ENCODE results near the gene HES3.

The HES3 gene, protein sequence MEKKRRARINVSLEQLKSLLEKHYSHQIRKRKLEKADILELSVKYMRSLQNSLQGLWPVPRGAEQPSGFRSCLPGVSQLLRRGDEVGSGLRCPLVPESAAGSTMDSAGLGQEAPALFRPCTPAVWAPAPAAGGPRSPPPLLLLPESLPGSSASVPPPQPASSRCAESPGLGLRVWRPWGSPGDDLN

DNA sequence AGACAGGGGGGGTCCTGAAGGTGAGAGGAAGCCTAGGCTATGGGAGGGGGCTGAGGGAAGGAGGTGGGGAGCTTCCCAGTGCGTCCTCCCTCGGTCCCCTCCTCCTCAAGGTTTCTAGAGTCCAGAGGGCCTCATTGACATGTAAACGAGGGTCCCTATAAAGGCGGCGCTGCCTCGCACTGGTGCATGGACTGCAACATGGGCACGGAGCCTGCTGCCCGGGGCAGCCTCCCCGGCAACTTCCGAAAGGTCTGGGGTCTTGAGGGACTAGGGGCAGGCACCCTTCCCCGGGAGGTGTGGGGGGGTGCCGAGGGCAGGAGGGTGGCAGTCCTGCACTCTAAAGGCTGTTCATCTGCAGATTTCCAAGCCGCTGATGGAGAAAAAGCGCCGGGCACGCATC, at the start of gene HES3:
HES3 (plus strand) TSS at position 187 of the 400 bp plus-strand sequence; CDS start at position 374, 187 bp downstream.
- no peak for DNase-seq

DNA sequence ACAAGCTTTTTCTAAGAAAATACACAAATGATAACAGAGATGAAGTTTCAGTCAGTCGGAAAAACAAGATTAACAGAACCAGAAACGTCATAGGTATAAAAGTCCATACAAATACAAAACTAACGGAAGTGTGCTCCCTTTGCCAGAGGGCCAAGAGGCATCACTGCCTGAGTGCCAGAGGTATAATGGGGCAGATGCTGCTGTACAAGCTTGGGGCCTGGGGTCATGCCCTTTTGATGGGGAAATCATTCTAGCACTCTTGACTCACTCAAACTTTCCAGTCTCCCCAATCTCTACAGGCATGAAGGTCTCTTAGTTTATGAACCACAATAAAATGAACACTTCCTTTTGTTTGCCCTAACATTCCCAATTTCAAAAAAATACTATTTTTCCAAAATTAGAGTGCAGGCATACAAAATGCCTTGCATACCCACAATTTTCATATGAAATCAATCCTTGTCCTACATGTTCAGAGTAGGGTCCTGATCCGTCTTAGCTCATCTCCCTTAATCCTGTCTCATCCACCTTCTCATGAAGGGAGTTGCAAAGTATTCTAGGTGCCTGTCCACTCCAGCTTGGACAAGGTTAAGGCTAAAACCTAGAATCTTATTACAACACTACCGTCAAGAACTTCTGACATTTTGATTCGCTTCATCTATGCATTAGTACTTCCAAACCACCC, 46.1 kb upstream of the HES3 start:
- DNase-seq, result no peak

GRCh38 chr1:6198646-6199297, 45.2 kb upstream of the HES3 start:
- DNase-seq, result no peak

DNA sequence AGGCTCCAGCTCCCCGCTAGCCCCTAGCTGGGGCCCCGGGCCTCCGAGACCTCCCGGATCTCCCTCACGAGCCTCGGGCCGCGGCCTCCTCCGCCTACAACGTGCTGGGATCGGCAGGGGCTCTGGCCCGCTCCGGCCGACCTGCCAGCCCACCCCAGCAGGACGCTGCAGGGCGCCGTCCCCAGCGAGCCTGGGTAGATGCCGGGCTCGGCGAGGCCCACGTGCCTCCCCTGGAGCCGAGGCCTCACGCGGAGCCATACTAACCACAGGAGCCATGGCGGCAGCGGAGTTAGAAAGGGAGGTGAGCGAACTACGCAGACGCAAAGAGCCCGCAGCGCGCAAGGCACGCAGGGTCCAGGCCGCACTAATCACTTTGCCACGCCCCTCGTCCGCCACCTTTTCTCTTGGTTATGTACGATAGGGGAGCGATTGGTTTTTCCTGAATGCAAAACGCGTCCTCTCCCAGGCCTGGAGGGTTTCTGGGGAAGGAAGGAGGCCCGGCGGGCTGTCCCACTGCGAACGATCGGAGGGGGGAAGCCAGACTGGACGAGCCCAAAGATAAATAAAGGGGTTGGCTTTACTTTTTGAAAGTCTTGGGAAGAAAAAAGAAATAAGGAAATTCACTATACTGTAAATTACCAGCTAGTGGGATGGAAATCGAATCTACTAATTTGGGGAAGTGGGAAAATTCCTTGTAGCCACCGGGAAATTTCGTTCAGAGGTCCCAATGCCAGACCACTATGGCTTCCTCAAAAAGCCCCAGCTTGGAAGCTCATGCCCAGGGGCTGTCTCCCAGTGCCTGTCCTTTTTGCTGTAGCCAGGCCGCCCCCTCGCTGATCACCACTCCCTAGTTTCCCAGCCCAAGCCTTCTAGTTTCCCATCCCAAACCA, 44.4 kb upstream of the HES3 start, which contains the start of gene RPL22:
RPL22 (minus strand) TSS at position 298 of the 890 bp plus-strand sequence; CDS start at position 276, 22 bp downstream.
- DNase-seq, result peak; percentile 99

DNA sequence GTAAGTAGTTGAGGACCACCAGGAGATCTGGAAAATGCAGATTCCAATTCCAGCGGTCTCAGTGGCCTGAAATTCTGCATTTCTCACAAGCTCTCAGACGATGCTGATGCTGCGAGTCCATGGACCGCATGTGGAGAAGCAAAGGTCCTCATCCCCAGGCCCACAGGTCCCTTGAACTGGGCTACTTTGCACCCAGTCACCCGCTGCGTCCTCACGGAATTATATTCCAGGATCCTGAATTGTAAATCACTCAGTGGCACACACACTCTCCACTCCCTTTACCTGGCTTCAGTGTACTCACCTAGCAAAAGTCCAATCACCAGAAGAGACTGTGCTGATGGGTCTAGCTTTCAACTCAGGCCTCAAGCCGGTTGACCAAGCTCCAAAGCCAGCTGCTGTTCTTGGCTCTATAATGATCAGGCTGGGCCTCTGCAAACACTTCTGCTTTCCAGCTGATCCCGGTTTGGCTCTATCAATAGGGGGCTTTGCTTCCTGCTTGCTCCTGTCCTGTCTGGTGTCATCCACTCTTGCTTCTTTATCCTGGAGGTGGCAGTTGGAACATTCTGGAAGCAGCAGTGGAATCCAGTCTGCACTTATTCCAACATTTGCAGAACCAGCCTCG, 43.7 kb upstream of the HES3 start:
- DNase-seq, result no peak

DNA sequence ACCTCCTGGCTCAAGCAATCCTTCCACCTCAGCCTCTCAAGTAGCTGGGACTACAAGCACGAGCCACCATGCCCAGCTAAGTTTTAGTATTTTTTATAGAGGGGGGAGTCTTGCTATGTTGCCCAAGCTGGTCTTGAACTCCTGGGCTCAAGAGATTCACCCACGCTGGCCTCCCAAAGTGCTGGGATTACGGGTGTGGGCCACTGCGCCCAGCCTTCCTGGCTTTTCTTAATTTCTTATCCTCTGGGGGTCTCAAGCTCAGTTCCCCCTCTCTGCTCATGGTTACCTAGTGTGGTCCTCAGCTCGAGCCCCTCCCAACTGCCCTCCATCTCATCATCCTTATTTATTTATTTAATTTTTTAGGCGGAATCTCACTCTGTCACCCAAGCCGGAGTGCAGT, 41.7 kb upstream of the HES3 start:
- DNase-seq, result no peak

- DNase-seq, result no peak
Observed at GRCh38 chr1:6205849-6206519, 38.0 kb upstream of the HES3 start, which contains the start of gene RNF207. RNF207 (plus strand) TSS chr1:6206119; CDS start chr1:6206536, 417 bp downstream.

- DNase-seq, result no peak
Observed at GRCh38 chr1:6206520-6206855, 37.5 kb upstream of the HES3 start.

GRCh38 chr1:6207075-6207885, 36.7 kb upstream of the HES3 start:
- no peak for DNase-seq

DNA sequence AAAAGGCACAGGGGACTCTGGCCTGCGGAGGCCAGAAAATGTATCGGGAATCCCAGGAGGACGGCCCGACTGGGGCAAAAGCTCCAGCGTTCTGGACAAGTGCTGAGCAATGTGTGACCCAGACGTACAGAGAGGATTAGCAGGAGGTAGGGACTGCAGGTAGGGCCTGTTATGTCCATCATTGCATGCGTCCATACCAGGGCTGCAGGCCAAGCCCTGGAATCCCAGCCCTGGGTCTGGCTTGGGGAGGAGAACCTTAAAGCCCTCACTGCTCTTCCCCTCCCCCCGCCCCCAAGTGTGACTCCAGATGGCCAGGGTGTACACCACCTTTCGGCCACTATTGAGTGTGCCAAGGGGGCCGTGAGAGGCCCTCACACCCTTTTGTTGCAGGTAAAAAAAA, 36.1 kb upstream of the HES3 start:
- no peak for DNase-seq

- no peak for DNase-seq
Observed at GRCh38 chr1:6208723-6209660, 35.0 kb upstream of the HES3 start.

GRCh38 chr1:6209661-6210580, 34.1 kb upstream of the HES3 start:
- DNase-seq, result no peak

- no peak for DNase-seq
Observed at GRCh38 chr1:6210591-6211355, 33.2 kb upstream of the HES3 start.

GRCh38 chr1:6211731-6212130, 32.2 kb upstream of the HES3 start:
- DNase-seq, result no peak

DNA sequence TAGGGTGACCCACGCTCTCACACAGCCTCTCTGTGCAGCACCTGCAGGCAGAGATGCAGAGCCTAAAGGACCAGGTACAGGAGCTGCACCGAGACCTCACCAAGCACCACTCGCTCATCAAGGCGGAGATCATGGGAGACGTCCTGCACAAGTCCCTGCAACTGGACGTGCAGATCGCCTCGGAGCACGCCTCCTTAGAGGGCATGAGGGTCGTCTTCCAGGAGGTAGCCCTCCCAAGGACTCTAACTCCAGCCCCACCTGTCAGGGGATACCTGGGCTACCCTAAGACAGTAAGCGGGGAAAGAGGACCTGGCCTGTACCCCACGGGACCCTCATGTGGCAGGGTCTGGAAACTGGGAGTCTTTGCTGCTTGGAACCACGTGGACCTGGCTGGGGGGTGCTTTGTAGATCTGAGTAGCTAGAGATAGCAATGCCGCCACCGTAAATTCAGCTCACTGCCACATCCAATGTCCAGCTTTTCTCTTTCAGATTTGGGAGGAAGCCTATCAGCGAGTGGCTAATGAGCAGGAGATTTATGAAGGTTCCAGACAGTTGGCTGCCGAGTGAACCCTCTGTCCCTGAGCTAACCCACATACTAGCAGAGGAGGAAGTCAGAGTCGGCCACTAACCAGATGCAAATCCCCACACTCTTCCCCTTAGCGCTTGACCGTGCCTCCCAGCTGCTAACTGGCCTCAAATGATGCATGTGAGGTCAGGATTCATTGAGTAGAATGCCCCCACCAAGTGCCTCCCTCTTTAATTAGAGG, 31.6 kb upstream of the HES3 start:
- DNase-seq, result no peak

DNA sequence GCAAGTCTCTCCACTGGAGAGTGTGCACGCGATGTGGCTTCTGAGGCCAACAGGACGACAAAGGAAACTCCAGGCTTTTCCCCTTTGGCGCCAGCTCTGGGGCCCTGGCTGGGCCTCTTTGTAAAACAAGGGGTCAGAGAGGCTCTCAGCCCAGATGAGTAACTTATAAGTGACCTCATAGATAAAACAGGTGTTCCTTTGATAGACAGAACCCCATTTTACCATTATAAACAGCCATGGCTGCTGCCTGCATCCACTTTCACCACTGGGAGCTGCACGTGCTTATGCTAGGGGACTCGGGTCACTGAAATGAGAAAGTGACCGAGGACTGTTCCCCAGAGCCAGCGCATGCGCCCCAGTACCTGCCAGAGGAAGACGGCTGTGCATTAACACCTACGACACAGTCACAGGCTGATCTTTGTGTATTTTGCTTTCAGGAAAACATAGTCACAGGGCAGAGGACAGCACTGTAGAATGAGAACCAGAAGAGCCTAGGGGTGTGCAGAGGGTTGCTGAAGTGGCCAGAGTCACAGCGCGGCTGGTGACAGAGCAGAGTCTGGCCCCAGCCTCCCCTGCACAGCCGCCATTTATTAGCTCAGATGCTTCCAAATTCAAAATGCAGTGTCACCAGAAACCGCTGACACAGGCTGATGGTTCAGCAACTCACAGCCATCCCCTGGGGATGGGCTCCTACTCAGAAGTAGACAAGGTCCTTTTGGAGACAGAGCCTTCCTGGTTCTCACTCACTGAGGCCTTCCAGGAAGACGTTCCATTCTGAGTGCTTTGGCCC, 25.4 kb upstream of the HES3 start:
- no peak for DNase-seq
